Coronary artery (tissue), 2 donors: ENCODE measurements around the gene LCORL.

Experiments
- DNase-seq: peaks from one replicate; pipeline ENCODE4 v3.0.0-alpha.2; 2017; ENCODE audit warnings: low spot score
- H3K27ac ChIP-seq, 2 donors: fragments of 200-600 bp; sonication (generic); one replicate each; pipeline ENCODE4 v1.5.1; 2016 to 2019
- H3K4me3 ChIP-seq: fragments of 200-600 bp; sonication (generic); 2 replicates; pipeline ENCODE4 v1.5.1; 2016; ENCODE audit warnings: mild to moderate bottlenecking, moderate library complexity
- CTCF ChIP-seq: fragments of 200-600 bp; sonication (generic); IDR thresholded peaks from one replicate; pipeline ENCODE4 v1.5.1; 2019; ENCODE audit warnings: antibody characterized with exemption

LCORL gene

GRCh38 chr4:17997129-17997528 is 24.4 kb downstream of the LCORL start:
- Histone ChIP-seq H3K4me3 (no peak overlapping the region), H3K27ac (no peak overlapping the region)
- no peak for TF ChIP-seq CTCF

GRCh38 chr4:17995165-17995564 is 26.4 kb downstream of the LCORL start:
- TF ChIP-seq CTCF = no peak
- H3K4me3 ChIP-seq = no peak overlapping the region
- DNase-seq = no peak
- H3K27ac ChIP-seq = no peak overlapping the region

More at GRCh38 chr4:17997129-17997528, 24.4 kb downstream of the LCORL start:
- DNase-seq = no peak

- no peak for TF ChIP-seq CTCF
- no peak overlapping the region for H3K4me3 ChIP-seq
- DNase-seq = no peak
- H3K27ac ChIP-seq = no peak overlapping the region
Measured at GRCh38 chr4:17985832-17986231, 35.7 kb downstream of the LCORL start.

GRCh38 chr4:17981063-17981462 is 40.5 kb downstream of the LCORL start:
- H3K4me3 ChIP-seq = no peak overlapping the region
- no peak for TF ChIP-seq CTCF
- no peak overlapping the region for H3K27ac ChIP-seq
- DNase-seq = no peak

GRCh38 chr4:17968721-17969120 is 52.8 kb downstream of the LCORL start:
- no peak for DNase-seq
- H3K27ac ChIP-seq = no peak overlapping the region
- no peak overlapping the region for H3K4me3 ChIP-seq
- TF ChIP-seq CTCF = no peak

GRCh38 chr4:17967078-17967477 is 54.5 kb downstream of the LCORL start:
- H3K27ac ChIP-seq = no peak overlapping the region
- H3K4me3 ChIP-seq = no peak overlapping the region
- no peak for DNase-seq
- no peak for TF ChIP-seq CTCF

- no peak for TF ChIP-seq CTCF
- DNase-seq = no peak
- Histone ChIP-seq H3K27ac (no peak overlapping the region), H3K4me3 (no peak overlapping the region)
Measured at GRCh38 chr4:17966312-17966711, 55.2 kb downstream of the LCORL start.
